ENCODE data around the gene FIBIN. TPM values are rescaled to one million over a fixed set of nuclear protein-coding genes. Genes with fewer than 3 reads are reported as not detected.

FIBIN gene
- total RNA-seq, 1 experiment from 2014 or later = not detected

DNA sequence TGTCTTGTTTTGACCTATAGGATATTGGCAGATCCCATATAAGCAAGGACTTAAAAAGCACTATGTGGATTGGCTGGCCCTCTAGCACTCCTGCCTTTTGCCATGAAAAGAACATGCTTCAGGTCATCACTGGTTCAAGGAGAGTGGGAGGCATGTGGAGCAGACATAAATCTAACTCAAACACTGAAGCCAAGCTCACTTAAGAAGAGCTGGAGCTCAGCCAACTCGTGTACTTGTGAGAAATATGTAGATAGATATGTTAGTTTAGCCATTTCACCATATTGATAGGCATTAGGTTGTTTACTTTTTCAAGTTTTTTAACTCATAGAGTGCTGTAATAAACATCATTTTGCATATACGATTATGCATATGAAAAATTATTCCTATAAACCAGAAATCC, 26.8 kb downstream of the FIBIN start:
- no peak overlapping the region for H4K91ac ChIP-seq (ENCODE audit: insufficient read length, low read depth, low read length)
- peaks cover 2% of the 10 kb centered on the region; the same call in 1 of the 2 replicates for H3K27me3 Mint-ChIP-seq (ENCODE audit: low read depth)
- no peak overlapping the region for H2BK12ac ChIP-seq (ENCODE audit: insufficient read length, low read depth, low read length)
- H3K9me3 Mint-ChIP-seq = no peaks in the 10 kb centered on the region
- no peak overlapping the region for H3K23ac ChIP-seq (ENCODE audit: insufficient read length, low read depth, low read length)
- no peaks in the 10 kb centered on the region; the same call in 1 of the 2 replicates for H3K4me1 ChIP-seq (ENCODE audit: insufficient read depth, low read length)
- WGBS (ENCODE audit: extremely low coverage, insufficient read length, low lambda C conversion rate) = no CpG with 5 or more reads among the region's 2 CpGs
- H3K14ac ChIP-seq (ENCODE audit: insufficient read depth, low read length) = no peak overlapping the region
- H3K27ac Mint-ChIP-seq = no peak overlapping the region
- H2AFZ ChIP-seq (ENCODE audit: low read length) = no peak overlapping the region
- no peaks in the 10 kb centered on the region for H3K27me3 ChIP-seq (ENCODE audit: insufficient read depth, low read length)
- H3K27ac ChIP-seq (ENCODE audit: insufficient read length, low read depth, low read length) = no peak overlapping the region
- H3K9ac ChIP-seq (ENCODE audit: extremely low read depth, insufficient read length, low read length) = no peak overlapping the region
- no peak for TF ChIP-seq CTCF (conservative IDR thresholded peaks at IDR 0.05)
- no peaks in the 10 kb centered on the region for H3K9me3 ChIP-seq (ENCODE audit: control insufficient read depth, low read depth, low read length)
- H3K56ac ChIP-seq (ENCODE audit: insufficient read length, low read depth, low read length) = no peak overlapping the region
- no peak overlapping the region for H2BK120ac ChIP-seq (ENCODE audit: low read depth, low read length, poor library complexity, severe bottlenecking)
- no peaks in the 10 kb centered on the region for H3K23me2 ChIP-seq (ENCODE audit: insufficient read length, low read depth, low read length, poor library complexity, severe bottlenecking)
- no peaks in the 10 kb centered on the region; a peak in 1 of 7 replicates for H3K36me3 Mint-ChIP-seq (ENCODE audit: insufficient read depth in 1 of 3, low read depth in 3 of 3)
- no peak overlapping the region for H3K18ac ChIP-seq (ENCODE audit: insufficient read length, low read depth, low read length)
- H3K79me2 ChIP-seq (ENCODE audit: insufficient read depth, low read length) = no peaks in the 10 kb centered on the region
- no peak overlapping the region for H2BK5ac ChIP-seq (ENCODE audit: insufficient read length, low read length)
- peaks cover 4 to 7% of the 10 kb centered on the region in 2 experiments for H3K4me1 Mint-ChIP-seq
- no peaks in the 10 kb centered on the region for H3K79me1 ChIP-seq (ENCODE audit: insufficient read depth, low read depth, low read length, poor library complexity, severe bottlenecking)
- no peak overlapping the region for H3K4me3 Mint-ChIP-seq
- no peak overlapping the region for H3K4ac ChIP-seq (ENCODE audit: low read depth, low read length)
- H3K4me2 ChIP-seq (ENCODE audit: insufficient read depth, insufficient read length, low read length) = no peak overlapping the region
- H4K20me1 ChIP-seq (ENCODE audit: control insufficient read depth, insufficient read depth, insufficient read length) = no peaks in the 10 kb centered on the region
- H2AK5ac ChIP-seq (ENCODE audit: insufficient read length, low read length) = no peak overlapping the region
- no peak overlapping the region for H4K8ac ChIP-seq (replicated peaks; ENCODE audit: insufficient read length, low read depth, low read length)
- no peak overlapping the region for H2BK20ac ChIP-seq (ENCODE audit: low read depth, low read length, poor library complexity, severe bottlenecking)
- no peak overlapping the region for H4K5ac ChIP-seq (ENCODE audit: insufficient read length, low read depth, low read length)
- DNase-seq = no peak
- H2BK15ac ChIP-seq (ENCODE audit: low read depth, low read length) = no peak overlapping the region
- H3T11ph ChIP-seq (ENCODE audit: low read length) = no peak overlapping the region
